A549 (cell line): Measurements from ENCODE around the gene SLC17A3.

ENCODE experiments used
- TF ChIP-seq, protein P1 (sequence below): IDR thresholded peaks from 2 replicates; pipeline ENCODE4 v1.6.1; 2012; ENCODE audit warnings: low read depth, borderline replicate concordance
- TF ChIP-seq, protein P2 (sequence below): fragments of 200-600 bp; sonication (generic); IDR thresholded peaks from 2 replicates; pipeline ENCODE4 v1.6.1; 2016; ENCODE audit warnings: antibody characterized with exemption, mild to moderate bottlenecking, moderate library complexity

DNA sequence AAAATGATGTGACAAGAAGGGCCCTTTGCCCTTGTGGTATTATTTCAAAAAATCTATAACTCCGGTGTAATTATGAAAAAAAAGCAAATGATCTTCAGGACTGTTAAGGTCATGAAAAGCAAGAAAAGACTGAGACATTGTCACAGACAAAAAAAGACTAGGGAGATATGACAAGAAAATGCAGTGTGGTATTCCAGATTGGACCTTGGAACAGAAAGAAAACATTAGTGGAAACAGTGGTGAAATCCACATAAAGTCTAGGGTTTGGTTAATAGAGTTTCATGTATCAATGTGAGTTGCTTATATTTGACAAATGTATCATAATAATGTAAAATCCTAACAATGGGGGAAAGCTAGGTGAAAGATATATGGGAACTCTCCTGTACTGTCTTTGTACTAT lies 26.8 kb upstream of the SLC17A3 start:
- TF ChIP-seq, protein P1, sequence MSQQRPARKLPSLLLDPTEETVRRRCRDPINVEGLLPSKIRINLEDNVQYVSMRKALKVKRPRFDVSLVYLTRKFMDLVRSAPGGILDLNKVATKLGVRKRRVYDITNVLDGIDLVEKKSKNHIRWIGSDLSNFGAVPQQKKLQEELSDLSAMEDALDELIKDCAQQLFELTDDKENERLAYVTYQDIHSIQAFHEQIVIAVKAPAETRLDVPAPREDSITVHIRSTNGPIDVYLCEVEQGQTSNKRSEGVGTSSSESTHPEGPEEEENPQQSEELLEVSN: no peak
- TF ChIP-seq, protein P2, sequence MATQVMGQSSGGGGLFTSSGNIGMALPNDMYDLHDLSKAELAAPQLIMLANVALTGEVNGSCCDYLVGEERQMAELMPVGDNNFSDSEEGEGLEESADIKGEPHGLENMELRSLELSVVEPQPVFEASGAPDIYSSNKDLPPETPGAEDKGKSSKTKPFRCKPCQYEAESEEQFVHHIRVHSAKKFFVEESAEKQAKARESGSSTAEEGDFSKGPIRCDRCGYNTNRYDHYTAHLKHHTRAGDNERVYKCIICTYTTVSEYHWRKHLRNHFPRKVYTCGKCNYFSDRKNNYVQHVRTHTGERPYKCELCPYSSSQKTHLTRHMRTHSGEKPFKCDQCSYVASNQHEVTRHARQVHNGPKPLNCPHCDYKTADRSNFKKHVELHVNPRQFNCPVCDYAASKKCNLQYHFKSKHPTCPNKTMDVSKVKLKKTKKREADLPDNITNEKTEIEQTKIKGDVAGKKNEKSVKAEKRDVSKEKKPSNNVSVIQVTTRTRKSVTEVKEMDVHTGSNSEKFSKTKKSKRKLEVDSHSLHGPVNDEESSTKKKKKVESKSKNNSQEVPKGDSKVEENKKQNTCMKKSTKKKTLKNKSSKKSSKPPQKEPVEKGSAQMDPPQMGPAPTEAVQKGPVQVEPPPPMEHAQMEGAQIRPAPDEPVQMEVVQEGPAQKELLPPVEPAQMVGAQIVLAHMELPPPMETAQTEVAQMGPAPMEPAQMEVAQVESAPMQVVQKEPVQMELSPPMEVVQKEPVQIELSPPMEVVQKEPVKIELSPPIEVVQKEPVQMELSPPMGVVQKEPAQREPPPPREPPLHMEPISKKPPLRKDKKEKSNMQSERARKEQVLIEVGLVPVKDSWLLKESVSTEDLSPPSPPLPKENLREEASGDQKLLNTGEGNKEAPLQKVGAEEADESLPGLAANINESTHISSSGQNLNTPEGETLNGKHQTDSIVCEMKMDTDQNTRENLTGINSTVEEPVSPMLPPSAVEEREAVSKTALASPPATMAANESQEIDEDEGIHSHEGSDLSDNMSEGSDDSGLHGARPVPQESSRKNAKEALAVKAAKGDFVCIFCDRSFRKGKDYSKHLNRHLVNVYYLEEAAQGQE: no peak
